ENCODE data around the gene EID3. TPM values are rescaled to one million over a fixed set of nuclear protein-coding genes. Genes with fewer than 3 reads are reported as not detected.

The EID3 gene
- total and polyA plus RNA-seq, 12 donors = 0.48 to 1.8 (median 1.0) TPM

DNA sequence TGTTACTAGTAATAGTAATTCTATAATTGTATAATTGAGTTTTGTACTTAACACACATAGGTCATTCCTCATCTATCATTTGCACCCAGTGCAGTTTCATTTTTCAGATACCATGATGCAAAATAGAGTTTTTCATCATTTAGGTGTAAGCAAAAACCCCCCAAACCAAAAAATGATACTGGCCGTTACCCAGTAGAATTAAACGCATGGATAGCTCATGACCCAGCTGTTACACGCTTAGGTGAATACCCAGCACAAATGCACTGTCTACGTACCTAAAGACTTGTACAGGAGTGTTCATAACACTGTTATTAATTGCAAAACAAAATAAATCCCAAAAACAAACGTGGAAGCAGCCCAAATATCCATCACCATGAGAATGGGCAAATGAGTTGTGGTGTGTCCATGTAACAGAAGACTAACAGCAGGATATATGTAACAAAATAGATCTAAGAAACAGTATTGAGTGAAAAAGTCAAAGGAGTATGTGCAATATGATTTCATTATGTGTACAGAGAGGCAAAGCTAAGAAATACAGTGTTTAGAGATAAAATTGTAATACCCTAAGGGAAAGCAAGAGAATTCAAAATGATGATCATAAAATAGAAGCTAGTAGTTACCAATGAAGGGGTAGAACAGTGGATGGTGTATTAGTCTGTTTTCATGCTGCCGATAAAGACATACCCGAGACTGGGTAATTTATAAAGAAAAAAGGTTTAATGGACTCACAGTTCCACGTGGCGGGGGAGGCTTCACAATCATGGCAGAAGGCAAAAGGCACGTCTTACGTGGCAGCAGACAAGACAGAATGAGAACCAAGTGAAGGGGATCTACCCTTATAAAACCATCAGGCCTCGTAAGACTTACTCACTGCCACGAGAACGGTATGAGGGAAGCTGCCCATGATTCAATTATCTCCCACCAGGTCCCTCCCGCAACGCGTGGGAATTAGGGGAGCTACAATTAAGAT, 49.8 kb downstream of the EID3 start:
- H3K27me3 ChIP-seq = no peaks in the 10 kb centered on the region
- WGBS, 2 donors = 92 to 95% methylated on average over 17 of the region's 17 CpGs
- no peaks in the 10 kb centered on the region for H3K9me3 ChIP-seq
- intact Hi-C loops (cut with DNase I) = no loop called here
- peaks cover 0 to 6% (median 0%) of the 10 kb centered on the region in 9 donors for H3K4me1 ChIP-seq
- TF ChIP-seq, protein P1, sequence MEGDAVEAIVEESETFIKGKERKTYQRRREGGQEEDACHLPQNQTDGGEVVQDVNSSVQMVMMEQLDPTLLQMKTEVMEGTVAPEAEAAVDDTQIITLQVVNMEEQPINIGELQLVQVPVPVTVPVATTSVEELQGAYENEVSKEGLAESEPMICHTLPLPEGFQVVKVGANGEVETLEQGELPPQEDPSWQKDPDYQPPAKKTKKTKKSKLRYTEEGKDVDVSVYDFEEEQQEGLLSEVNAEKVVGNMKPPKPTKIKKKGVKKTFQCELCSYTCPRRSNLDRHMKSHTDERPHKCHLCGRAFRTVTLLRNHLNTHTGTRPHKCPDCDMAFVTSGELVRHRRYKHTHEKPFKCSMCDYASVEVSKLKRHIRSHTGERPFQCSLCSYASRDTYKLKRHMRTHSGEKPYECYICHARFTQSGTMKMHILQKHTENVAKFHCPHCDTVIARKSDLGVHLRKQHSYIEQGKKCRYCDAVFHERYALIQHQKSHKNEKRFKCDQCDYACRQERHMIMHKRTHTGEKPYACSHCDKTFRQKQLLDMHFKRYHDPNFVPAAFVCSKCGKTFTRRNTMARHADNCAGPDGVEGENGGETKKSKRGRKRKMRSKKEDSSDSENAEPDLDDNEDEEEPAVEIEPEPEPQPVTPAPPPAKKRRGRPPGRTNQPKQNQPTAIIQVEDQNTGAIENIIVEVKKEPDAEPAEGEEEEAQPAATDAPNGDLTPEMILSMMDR (IDR thresholded peaks at IDR 0.05) = no peak
- ATAC-seq = no peak
- peaks cover 0 to 67% (median 17%) of the 10 kb centered on the region in 9 donors for H3K36me3 ChIP-seq
- no peak overlapping the region for H3K27ac ChIP-seq
- DNase-seq = no peak
- no peak overlapping the region for H3K4me3 ChIP-seq

DNA sequence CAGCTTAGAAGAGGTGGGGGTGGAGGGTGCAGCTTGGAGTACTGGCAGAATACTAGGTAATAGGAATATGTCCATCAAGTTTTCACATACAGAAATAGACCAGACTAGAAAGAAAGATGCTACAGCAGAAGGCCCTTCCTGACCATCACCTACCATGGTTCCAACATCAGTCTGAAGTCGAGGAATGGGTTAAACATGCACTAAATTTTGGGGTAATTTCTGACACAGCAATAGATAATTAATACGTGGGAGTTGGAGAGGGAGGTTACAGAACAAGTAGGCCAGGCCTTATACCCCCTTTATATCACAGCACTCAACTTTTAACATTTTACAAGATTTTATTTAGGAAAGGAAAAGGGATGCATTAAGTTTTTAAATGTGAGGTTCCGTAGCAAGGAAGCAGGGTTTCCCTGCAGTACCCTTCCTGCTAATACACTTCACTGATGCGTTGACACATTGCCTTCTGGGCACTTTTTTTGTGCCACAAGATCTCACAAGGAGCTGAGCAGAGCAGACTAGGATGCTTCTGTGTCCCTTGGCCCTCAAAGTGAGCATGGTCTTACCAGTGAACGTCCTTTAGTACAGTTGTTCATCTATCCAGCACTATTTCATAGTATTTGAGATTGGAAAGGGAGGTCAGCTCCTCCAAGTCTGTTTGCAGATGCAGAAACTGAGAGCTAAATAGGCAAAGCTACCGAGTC, 50.8 kb downstream of the EID3 start:
- Histone ChIP-seq H3K36me3 (peaks cover 0 to 57% (median 10%) of the 10 kb centered on the region in 9 donors), H3K4me3 (no peak overlapping the region), H3K27me3 (no peaks in the 10 kb centered on the region), H3K27ac (no peak overlapping the region), H3K4me1 (peaks cover 0 to 6% (median 0%) of the 10 kb centered on the region in 9 donors), H3K9me3 (no peaks in the 10 kb centered on the region)
- TF ChIP-seq, protein P1 (IDR thresholded peaks at IDR 0.05) = no peak
- intact Hi-C loops (cut with DNase I) = no loop called here
- ATAC-seq (no peak), DNase-seq (no peak)
- WGBS, 2 donors = 82 to 86% methylated on average over 6 of the region's 6 CpGs

Other genes with a start within 250 kb of the EID3 start
- 10 to 100 TPM in 9 of 10 donors, 1 to 10 TPM in 1; 8.6 to 13.6 (median 11.3) TPM for gene HCFC2, start 239.2 kb upstream of the EID3 start, total RNA-seq
- gene HCFC2, start 239.2 kb upstream of the EID3 start, polyA plus RNA-seq = 10 to 100 TPM in 1 of 2 donors, 1 to 10 TPM in 1; 5.1 to 10.2 TPM
- gene NFYB, start 165.5 kb upstream of the EID3 start, total RNA-seq = 10 to 100 TPM; 16.1 to 53.9 (median 23.6) TPM
- 10 to 100 TPM; 24.4 to 34.1 TPM for gene NFYB, start 165.5 kb upstream of the EID3 start, polyA plus RNA-seq
- gene TXNRD1, start 88.0 kb upstream of the EID3 start, total RNA-seq = 100 to 1,000 TPM in 2 of 10 donors, 10 to 100 TPM in 8; 57.7 to 113 (median 86.9) TPM
- gene TXNRD1, start 88.0 kb upstream of the EID3 start, polyA plus RNA-seq = 10 to 100 TPM; 20.6 to 60.2 TPM
- 10 to 100 TPM in 2 of 10 donors, 1 to 10 TPM in 8; 2.7 to 12.7 (median 4.5) TPM for gene CHST11, start 153.2 kb downstream of the EID3 start, total RNA-seq
- 1 to 10 TPM; 1.1 to 1.2 TPM for gene CHST11, start 153.2 kb downstream of the EID3 start, polyA plus RNA-seq